Epithelial cell of esophagus (primary cell): ENCODE measurements around the gene CDC45.

Source experiments
- DNase-seq: peaks from one replicate; pipeline ENCODE4 v3.0.0; 2010; ENCODE audit warnings: low read depth
- H3K4me3 ChIP-seq: 2 replicates; pipeline ENCODE4 v1.5.1; 2011; ENCODE audit warnings: mild to moderate bottlenecking, low read length, control low read depth
- CTCF ChIP-seq: IDR thresholded peaks from 2 replicates; pipeline ENCODE4 v1.5.1; 2011; ENCODE audit warnings: low read depth, mild to moderate bottlenecking, low read length, control low read depth, inconsistent platforms; ENCODE audit not compliant: insufficient read depth; ENCODE audit errors: missing control alignments

Gene CDC45

GRCh38 chr22:19471572-19471971 lies 8.1 kb upstream of the CDC45 start:
- no peak for TF ChIP-seq CTCF
- DNase-seq = no peak
- H3K4me3 ChIP-seq = no peak overlapping the region

- DNase-seq = no peak
- no peak overlapping the region for H3K4me3 ChIP-seq
- no peak for TF ChIP-seq CTCF
These were observed 7.5 kb upstream of the CDC45 start for GRCh38 chr22:19472233-19472632.

- TF ChIP-seq CTCF = no peak
- DNase-seq = no peak
- H3K4me3 ChIP-seq = no peak overlapping the region
These were observed 6.1 kb upstream of the CDC45 start for GRCh38 chr22:19473578-19473977.

GRCh38 chr22:19476023-19476422 lies 3.7 kb upstream of the CDC45 start:
- DNase-seq = no peak
- no peak for TF ChIP-seq CTCF
- no peak overlapping the region for H3K4me3 ChIP-seq

GRCh38 chr22:19477321-19478044 lies 2.2 kb upstream of the CDC45 start:
- H3K4me3 ChIP-seq = peak overlapping the region; percentile 87

GRCh38 chr22:19478045-19478900 lies 1.4 kb upstream of the CDC45 start:
- no peak for TF ChIP-seq CTCF
- peak overlapping the region; percentile 87 for H3K4me3 ChIP-seq
- no peak for DNase-seq

More at GRCh38 chr22:19477321-19478044, 2.2 kb upstream of the CDC45 start:
- no peak for DNase-seq
- peak; percentile 28 for TF ChIP-seq CTCF

GRCh38 chr22:19478901-19479354 lies 792 bp upstream of the CDC45 start, which contains the start of gene UFD1:
TSS of gene UFD1 (minus strand) at chr22:19479193. CDS start at chr22:19479085, 108 bp downstream.
- peak within 1 kb of the TSS; percentile 87 for H3K4me3 ChIP-seq
- TF ChIP-seq CTCF = no peak
- peak; percentile 84 for DNase-seq
